GM20000 (cell line): ENCODE measurements around the gene MEIOSIN.

Source experiments
- DNase-seq: peaks from one replicate; pipeline ENCODE4 v3.0.0; 2012; ENCODE audit warnings: low spot score
- TF ChIP-seq, protein P1 (sequence below): IDR thresholded peaks from 2 replicates; pipeline ENCODE4 v1.5.1; 2012; ENCODE audit warnings: mild to moderate bottlenecking, control low read depth; ENCODE audit errors: extremely low read depth, missing control alignments

The MEIOSIN gene

DNA sequence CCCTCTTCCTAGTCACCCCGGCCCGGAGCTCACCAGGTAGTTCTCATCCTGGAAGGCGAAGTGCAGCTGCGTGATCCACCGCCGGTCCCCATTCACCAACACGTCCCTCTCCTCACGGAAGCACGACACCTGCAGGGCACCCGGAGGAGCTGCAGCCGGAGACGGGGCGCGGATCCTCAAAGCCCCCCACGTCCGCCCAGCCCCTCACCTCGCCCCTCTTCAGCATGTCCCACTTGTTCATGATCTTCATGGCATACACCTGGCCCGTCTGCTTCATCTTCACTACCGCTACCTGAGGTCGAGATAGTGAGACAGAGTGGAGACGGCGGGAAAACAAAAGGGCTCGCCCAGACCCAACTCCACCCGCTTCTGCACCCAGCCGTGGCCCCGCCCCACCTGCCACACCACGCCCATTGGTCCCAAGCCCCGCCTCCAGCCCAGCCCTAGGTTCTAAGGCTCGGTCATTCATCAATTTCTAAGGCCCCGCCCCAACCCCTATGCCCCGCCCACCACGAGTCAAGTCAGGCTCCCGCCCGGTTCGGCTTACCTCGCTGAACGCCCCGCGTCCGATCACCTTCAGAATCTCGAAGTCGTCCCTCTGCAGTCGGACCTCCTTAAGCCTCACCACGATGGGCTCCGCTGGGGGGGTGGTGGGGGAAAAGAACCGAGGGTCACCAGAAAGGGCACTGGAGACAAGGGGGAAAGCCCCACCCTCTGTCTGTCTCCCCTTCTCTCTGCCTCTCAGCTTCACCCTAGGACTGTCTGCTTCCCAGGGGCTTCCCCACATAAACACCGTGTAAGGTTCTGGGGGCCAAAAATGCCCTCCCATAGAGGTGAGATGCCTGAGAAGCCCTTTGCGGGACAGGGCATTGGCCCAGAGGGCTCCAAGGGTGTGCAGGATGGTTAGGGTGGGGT, 46.2 kb downstream of the MEIOSIN start:
- peak; percentile 96 for DNase-seq
- TF ChIP-seq, protein P1, sequence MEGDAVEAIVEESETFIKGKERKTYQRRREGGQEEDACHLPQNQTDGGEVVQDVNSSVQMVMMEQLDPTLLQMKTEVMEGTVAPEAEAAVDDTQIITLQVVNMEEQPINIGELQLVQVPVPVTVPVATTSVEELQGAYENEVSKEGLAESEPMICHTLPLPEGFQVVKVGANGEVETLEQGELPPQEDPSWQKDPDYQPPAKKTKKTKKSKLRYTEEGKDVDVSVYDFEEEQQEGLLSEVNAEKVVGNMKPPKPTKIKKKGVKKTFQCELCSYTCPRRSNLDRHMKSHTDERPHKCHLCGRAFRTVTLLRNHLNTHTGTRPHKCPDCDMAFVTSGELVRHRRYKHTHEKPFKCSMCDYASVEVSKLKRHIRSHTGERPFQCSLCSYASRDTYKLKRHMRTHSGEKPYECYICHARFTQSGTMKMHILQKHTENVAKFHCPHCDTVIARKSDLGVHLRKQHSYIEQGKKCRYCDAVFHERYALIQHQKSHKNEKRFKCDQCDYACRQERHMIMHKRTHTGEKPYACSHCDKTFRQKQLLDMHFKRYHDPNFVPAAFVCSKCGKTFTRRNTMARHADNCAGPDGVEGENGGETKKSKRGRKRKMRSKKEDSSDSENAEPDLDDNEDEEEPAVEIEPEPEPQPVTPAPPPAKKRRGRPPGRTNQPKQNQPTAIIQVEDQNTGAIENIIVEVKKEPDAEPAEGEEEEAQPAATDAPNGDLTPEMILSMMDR, result peak; percentile 41

DNA sequence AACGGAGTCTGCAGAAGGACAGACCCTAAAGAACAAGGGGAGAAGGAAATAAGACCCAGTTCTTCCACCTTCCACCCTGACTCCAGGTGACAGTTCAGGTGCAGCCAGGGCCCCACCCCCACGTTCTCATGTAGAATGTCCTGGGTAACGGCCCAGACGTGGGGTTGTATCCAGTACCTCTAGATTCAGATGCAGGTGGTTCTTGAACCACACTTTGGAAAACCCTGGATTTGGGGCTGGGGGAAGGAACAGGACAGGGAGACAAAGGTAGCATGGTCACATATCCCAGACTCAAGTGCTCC, 46.9 kb downstream of the MEIOSIN start:
- DNase-seq, result no peak
- TF ChIP-seq, protein P1, result no peak

DNA sequence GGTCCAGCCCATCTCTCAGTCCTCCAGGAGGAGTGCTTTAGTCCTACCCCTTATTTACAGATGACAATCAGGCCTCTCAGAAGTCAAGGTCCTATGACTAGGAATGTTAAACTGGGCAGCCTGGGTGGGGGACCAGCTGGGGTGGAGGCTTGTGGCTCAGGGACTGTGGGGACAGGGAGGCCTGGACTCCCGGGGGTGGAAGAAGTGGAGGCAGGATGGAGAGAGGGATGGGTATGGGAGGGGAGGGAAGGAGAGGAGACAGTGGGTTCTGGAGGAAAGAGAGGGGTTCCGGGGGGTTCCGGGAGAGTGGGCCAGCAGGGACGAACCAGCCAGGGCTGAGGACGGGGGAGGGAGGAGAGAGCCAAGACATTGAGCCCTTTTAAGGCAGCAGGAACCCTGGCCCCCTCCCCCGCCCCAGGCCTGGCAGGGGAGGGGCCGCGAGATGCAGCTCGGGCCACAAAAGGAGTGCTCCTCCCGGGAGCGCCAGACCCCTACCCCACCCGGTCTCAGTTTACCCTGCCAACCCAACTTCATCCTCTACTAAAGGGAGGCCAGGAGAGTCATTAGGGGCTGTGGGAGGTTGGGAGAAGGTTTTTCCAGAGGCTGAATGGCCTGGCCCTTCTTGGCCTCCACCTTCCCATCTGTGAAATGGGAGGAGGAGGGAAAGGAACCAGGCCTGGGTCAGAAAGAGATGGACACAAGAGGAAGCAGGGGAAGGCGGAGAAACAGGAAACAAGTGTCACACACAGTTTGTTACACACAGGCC, 47.4 kb downstream of the MEIOSIN start:
- DNase-seq, result no peak
- TF ChIP-seq, protein P1, result no peak

DNA sequence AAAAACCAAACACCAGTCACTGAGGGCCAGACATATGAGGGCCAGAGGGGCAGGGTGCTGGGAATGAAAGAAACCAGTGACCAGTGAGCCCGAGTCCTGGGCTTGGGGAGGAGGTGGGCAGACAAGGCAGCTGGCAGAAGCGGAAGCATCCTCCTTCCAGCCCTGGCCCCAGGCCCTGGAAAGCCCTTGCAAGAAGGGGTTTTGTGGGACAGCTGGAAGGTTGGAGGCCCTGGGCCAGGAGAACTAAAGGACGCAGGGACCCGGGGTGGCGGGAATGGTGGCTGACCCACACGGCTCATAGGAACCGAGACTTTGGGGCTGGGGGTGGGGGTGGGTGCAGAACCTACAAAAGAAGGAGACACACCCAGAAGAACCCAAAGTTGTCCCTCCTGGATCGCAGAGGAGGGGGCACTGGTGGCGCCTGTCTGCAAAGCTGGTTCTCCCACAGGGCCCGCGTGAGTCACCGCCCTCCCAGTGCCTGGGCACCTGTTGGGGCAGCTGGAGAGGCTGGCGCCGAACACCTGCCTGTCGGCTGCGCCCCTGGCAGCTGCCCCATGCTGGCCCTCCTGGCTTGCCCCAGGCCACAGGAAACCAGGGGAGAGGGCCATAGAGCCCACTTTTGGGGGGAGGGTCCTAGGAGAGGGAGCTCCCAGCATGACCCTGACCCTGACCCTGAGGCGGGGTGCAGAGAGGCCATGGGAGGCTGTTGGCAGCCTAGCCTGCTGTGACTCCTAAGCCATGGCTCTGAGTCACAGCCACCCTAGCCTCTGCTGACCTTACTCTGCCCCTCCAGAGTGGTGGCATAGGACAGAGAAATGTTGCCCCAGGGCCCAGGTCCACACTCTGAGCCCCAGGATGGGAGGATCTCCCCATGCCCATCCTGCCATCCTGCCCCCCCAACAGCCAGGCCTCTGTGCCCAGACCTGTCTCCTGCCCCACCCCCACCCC, 48.2 kb downstream of the MEIOSIN start:
- no peak for DNase-seq
- TF ChIP-seq, protein P1, result no peak

DNA sequence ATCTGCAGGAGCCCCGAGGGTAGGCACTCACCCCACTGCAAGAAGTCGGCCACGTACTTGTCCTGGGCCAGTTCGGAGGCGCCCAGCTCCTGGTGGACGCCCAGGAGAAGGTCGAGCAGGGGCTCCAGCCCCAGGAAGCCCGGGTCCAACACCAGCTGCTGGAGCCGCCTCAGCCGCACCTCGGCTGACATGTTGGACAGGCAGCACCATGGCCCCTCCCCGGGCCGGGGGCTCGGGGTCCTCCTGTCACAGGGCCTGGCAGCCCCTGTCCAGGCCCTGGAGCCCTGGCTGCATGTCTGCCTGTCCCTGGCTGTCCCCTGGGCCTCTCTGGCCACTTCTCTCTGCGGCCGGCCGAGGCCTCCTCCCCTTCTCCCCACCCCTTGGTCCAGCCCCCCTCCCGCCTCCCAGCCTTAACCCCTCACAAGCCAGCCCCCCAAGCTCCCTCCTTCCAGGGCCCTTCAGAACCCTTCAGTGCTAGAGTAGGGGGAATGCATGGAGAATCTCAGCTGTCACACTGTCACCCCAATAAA, 49.0 kb downstream of the MEIOSIN start, which contains the start of gene DMPK:
TSS of gene DMPK (minus strand) at position 329 of the 530 bp plus-strand sequence. CDS start at position 191, 138 bp downstream.
- TF ChIP-seq, protein P1, result no peak
- DNase-seq, result no peak

DNA sequence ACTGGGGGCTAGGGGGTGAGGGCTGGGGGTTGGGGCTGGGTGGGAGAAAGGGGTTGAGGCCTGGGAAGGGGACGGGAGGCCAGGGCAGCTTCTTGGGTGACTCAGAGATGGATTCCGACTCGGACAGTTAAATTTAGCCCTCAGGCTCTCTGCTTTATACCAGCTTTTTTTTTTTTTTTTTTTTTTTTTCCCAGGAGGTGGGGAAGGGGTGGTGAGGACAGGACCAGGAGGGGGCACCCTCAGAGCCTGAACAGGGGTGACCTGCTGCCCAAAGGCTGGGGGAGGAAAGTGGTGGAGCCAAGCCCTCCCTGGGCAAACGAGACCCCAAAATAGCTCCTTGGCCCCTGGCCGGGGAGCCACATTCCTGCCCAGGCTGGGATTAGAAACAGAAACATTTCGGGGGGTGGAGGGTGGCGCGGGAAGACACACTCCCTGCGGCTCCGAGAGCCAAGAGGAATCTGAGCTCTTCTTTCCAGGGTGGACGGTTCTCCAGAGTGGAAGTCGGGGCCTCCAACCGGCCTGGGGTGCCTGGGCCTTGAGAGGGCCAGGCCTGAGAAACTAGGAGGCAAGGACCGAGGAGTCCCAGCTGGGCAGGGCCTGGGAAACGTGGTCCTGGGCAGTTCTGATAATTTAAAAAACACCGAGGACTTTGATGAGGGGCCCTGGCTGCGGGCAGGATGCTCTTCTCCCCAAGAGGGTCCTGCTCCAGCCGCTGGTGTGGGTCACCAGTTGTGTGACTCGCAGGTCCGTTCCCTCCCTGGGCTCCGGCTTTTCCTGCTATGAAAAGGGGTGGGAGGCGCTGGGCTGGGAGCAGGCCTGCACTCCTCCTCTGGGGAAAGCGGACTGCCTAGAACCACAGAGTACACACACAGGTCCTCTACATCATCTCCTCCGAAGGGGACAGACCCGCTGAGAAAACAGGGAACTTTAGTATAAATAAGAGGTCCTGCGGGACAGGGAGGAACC, 49.9 kb downstream of the MEIOSIN start:
- TF ChIP-seq, protein P1, result no peak
- DNase-seq, result no peak
